ENCODE results near the gene PPP1R14D.

The PPP1R14D gene

DNA sequence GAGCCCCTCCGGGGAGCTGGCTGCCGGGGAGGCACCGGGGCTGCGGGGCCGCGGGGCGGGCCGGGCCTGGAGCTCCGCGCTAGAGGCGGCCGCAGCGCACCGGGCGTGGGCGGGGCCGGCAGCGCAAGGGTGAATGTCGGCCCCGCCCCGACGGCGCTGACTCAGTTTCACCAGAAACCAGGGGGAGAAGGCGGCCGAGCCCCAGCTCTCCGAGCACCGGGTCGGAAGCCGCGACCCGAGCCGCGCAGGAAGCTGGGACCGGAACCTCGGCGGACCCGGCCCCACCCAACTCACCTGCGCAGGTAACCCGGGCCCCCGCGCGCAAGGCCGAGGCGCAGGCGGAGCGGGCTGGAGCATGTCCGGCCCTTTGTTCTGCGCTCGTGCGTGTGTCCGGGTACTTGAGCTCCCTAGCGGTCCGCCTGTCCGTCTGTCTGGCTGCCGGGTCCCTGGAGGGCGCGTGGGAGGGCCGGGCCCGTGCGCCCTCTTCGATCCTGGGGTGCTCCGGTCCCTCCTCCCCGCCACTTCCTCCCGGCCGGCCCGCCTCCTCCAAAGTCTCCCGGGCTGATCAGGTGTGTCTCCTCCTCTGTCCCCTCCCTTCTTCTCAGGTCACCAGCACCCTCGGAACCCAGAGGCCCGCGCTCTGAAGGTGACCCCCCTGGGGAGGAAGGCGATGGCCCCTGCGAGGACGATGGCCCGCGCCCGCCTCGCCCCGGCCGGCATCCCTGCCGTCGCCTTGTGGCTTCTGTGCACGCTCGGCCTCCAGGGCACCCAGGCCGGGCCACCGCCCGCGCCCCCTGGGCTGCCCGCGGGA is 15.6 kb upstream of the PPP1R14D start, which contains the start of gene SPINT1:
Gene SPINT1 (plus strand): TSS at position 164 of the 811 bp plus-strand sequence. CDS start 507 bp downstream, at position 671.
- peak within 1 kb of the TSS; percentile 71 for H3K4me2 ChIP-seq (ENCODE audit: low read length)
- no peaks in the 10 kb centered on the region for H3K9me3 ChIP-seq (ENCODE audit: control insufficient read depth, insufficient read depth, low read length)
- peaks cover 4% of the 10 kb centered on the region; the same call in 1 of the 2 replicates for H3K79me2 ChIP-seq (ENCODE audit: control insufficient read depth, low read length)
- H4K20me1 ChIP-seq (ENCODE audit: control insufficient read depth, insufficient read depth, low read depth, low read length): no peaks in the 10 kb centered on the region
- H3K27ac ChIP-seq (ENCODE audit: low read depth, low read length): no peak within 1 kb of the TSS
- no peaks in the 10 kb centered on the region for H3K36me3 ChIP-seq (ENCODE audit: control insufficient read depth, low read length)
- peaks cover 3% of the 10 kb centered on the region for H3F3A ChIP-seq (ENCODE audit: control insufficient read depth, insufficient read depth)
- no peaks in the 10 kb centered on the region for H3K9me2 ChIP-seq (replicated peaks; ENCODE audit: control insufficient read depth, low read length)
- H3K4me3 ChIP-seq (ENCODE audit: low read length): peak within 1 kb of the TSS; percentile 79
- peaks cover 47% of the 10 kb centered on the region for H3K4me1 ChIP-seq (ENCODE audit: control insufficient read depth, low read length)
- peaks cover 11% of the 10 kb centered on the region for H3K27me3 ChIP-seq (ENCODE audit: control insufficient read depth, low read length)
- TF ChIP-seq, protein P1, sequence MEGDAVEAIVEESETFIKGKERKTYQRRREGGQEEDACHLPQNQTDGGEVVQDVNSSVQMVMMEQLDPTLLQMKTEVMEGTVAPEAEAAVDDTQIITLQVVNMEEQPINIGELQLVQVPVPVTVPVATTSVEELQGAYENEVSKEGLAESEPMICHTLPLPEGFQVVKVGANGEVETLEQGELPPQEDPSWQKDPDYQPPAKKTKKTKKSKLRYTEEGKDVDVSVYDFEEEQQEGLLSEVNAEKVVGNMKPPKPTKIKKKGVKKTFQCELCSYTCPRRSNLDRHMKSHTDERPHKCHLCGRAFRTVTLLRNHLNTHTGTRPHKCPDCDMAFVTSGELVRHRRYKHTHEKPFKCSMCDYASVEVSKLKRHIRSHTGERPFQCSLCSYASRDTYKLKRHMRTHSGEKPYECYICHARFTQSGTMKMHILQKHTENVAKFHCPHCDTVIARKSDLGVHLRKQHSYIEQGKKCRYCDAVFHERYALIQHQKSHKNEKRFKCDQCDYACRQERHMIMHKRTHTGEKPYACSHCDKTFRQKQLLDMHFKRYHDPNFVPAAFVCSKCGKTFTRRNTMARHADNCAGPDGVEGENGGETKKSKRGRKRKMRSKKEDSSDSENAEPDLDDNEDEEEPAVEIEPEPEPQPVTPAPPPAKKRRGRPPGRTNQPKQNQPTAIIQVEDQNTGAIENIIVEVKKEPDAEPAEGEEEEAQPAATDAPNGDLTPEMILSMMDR (IDR thresholded peaks at IDR 0.05; ENCODE audit: low read depth, low read length, poor library complexity, severe bottlenecking): no peak
- TF ChIP-seq EZH2phosphoT487 (IDR thresholded peaks at IDR 0.05; ENCODE audit: borderline replicate concordance, low read length): no peak

DNA sequence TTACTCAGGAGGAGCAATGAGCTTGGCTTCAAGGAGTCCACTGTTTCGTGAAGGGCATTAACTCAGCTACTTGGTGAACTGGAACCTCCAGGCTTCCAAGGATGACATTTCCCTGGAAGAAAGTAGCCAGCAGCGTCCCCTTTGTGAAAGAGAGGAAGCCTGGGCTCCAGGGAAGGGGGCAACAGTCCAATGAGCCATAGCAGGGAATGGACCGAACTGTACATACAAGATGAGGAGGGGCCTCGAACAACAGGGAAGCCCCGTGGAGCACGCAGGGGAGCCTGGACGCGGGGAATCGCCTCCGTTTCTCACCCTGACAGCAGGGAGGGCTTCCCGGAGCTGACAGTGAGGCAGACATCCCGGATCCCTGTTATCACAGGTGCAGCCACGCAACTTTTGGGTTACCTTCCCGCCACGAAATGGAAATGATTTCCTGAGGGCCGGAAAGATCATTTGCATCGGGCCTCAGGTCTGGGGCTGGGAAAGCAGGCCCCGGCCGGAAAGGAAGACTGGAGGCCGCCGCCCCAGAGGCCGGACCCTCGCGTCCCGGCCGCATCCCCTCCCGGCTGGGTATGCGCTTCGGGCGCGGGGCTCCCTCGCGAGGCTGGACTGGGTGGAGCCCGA is 14.9 kb upstream of the PPP1R14D start:
- H3K4me1 ChIP-seq (ENCODE audit: control insufficient read depth, low read length): peaks cover 47% of the 10 kb centered on the region
- peaks cover 3% of the 10 kb centered on the region for H3F3A ChIP-seq (ENCODE audit: control insufficient read depth, insufficient read depth)
- H3K36me3 ChIP-seq (ENCODE audit: control insufficient read depth, low read length): no peaks in the 10 kb centered on the region
- H3K27ac ChIP-seq (ENCODE audit: low read depth, low read length): no peak overlapping the region
- H3K4me2 ChIP-seq (ENCODE audit: low read length): peak overlapping the region; percentile 71
- 0 out of 2 replicates have a peak, but pooled peaks have one; percentile 33 for TF ChIP-seq EZH2phosphoT487 (IDR thresholded peaks at IDR 0.05; ENCODE audit: borderline replicate concordance, low read length)
- TF ChIP-seq, protein P1 (IDR thresholded peaks at IDR 0.05; ENCODE audit: low read depth, low read length, poor library complexity, severe bottlenecking): no peak
- H3K9me3 ChIP-seq (ENCODE audit: control insufficient read depth, insufficient read depth, low read length): no peaks in the 10 kb centered on the region
- no peaks in the 10 kb centered on the region for H3K9me2 ChIP-seq (replicated peaks; ENCODE audit: control insufficient read depth, low read length)
- H3K4me3 ChIP-seq (ENCODE audit: low read length): peak overlapping the region; percentile 79
- H3K27me3 ChIP-seq (ENCODE audit: control insufficient read depth, low read length): peaks cover 11% of the 10 kb centered on the region
- no peaks in the 10 kb centered on the region for H4K20me1 ChIP-seq (ENCODE audit: control insufficient read depth, insufficient read depth, low read depth, low read length)
- peaks cover 4% of the 10 kb centered on the region; the same call in 1 of the 2 replicates for H3K79me2 ChIP-seq (ENCODE audit: control insufficient read depth, low read length)

- peaks cover 11% of the 10 kb centered on the region for H3K27me3 ChIP-seq (ENCODE audit: control insufficient read depth, low read length)
- H3K9me2 ChIP-seq (replicated peaks; ENCODE audit: control insufficient read depth, low read length): no peaks in the 10 kb centered on the region
- H3K79me2 ChIP-seq (ENCODE audit: control insufficient read depth, low read length): peaks cover 4% of the 10 kb centered on the region; the same call in 1 of the 2 replicates
- no peak overlapping the region for H3K4me3 ChIP-seq (ENCODE audit: low read length)
- no peaks in the 10 kb centered on the region for H3K36me3 ChIP-seq (ENCODE audit: control insufficient read depth, low read length)
- peaks cover 32% of the 10 kb centered on the region for H3K4me1 ChIP-seq (ENCODE audit: control insufficient read depth, low read length)
- no peak overlapping the region for H3K27ac ChIP-seq (ENCODE audit: low read depth, low read length)
- no peak for TF ChIP-seq EZH2phosphoT487 (IDR thresholded peaks at IDR 0.05; ENCODE audit: borderline replicate concordance, low read length)
- TF ChIP-seq, protein P1 (IDR thresholded peaks at IDR 0.05; ENCODE audit: low read depth, low read length, poor library complexity, severe bottlenecking): no peak
- H3K4me2 ChIP-seq (ENCODE audit: low read length): no peak overlapping the region
- H4K20me1 ChIP-seq (ENCODE audit: control insufficient read depth, insufficient read depth, low read depth, low read length): no peaks in the 10 kb centered on the region
- H3K9me3 ChIP-seq (ENCODE audit: control insufficient read depth, insufficient read depth, low read length): no peaks in the 10 kb centered on the region
- no peaks in the 10 kb centered on the region; the same call in none of the 2 replicates for H3F3A ChIP-seq (ENCODE audit: control insufficient read depth, insufficient read depth)
Observed at GRCh38 chr15:40841741-40842140, 13.2 kb upstream of the PPP1R14D start.

Measured in DOHH2 (cell line).